ENCODE results near the gene FAM47E.

DNA sequence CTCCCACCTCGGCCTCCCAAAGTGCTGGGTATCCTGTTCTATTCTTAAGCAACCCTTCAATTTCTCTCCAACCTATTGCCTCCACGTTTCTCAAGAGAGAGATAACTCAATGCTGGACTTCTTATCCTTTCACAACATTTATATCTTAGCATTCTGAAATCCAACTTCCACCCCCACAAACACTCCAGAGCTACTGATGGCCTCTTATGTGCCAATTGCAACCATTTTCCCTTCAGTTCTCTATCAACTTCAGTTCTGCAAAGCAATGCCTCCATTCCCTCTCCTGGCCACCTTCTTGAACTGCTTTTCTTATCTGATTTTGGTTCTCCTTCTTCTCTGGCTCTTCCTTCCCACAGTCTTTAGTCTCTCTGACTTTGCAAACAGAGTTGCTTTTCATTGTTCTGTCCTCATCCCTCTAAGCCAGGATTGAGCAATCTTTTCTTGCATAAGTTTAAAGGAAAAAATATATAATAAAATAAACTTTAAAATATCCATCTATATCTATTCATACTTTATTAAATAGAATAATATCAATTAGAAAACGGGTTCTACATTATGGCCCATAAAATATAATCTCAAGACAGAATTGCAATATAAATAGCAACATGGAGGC lies 51.4 kb downstream of the FAM47E start:
- TF ChIP-seq POLR2AphosphoS5 (IDR thresholded peaks at IDR 0.05) (no peak), POLR2A (IDR thresholded peaks at IDR 0.05) (no peak)

All from prostate gland (tissue), 1 donor.